Keratinocyte (primary cell): ENCODE data around the gene SCD5. TPM values are rescaled to one million over a fixed set of nuclear protein-coding genes. Genes with fewer than 3 reads are reported as not detected.

ENCODE experiments used
- DNase-seq: peaks from one replicate; pipeline ENCODE4 v3.0.0-alpha.2; 2011; ENCODE audit warnings: low read depth, missing footprints, low spot score
- FAIRE-seq: peaks from 2 replicates; lab custom pipeline; 2011; peaks lifted over from hg19 to GRCh38; lab: Jason Lieb, UNC
- H2AFZ ChIP-seq: 2 replicates; pipeline ENCODE4 v1.6.0; 2012; ENCODE audit warnings: low read length, control low read depth, inconsistent platforms; ENCODE audit not compliant: control insufficient read depth
- H3K27ac ChIP-seq: 2 replicates; pipeline ENCODE4 v1.5.1; 2011; ENCODE audit warnings: low read length; ENCODE audit not compliant: control insufficient read depth, insufficient read depth
- H3K27me3 ChIP-seq: 3 replicates; pipeline ENCODE4 v1.6.0; 2011; ENCODE audit warnings: low read length; ENCODE audit not compliant: control insufficient read depth, insufficient read depth; ENCODE audit errors: extremely low read depth
- H3K36me3 ChIP-seq, 2 experiments: 2 replicates in 1 of 2; 3 replicates in 1 of 2; pipeline ENCODE4 v1.5.1; 2011; ENCODE audit warnings: low read length in 2 of 2, mild to moderate bottlenecking in 1 of 2; ENCODE audit not compliant: control insufficient read depth in 2 of 2, insufficient read depth in 2 of 2; ENCODE audit errors: extremely low read depth in 1 of 2
- H3K4me1 ChIP-seq: 3 replicates; pipeline ENCODE4 v1.5.1; 2011; ENCODE audit warnings: low read length; ENCODE audit not compliant: control insufficient read depth, insufficient read depth; ENCODE audit errors: extremely low read depth
- H3K4me2 ChIP-seq: 3 replicates; pipeline ENCODE4 v1.6.0; 2011; ENCODE audit warnings: low read depth, low read length; ENCODE audit not compliant: control insufficient read depth, insufficient read depth; ENCODE audit errors: extremely low read depth
- H3K4me3 ChIP-seq, 3 experiments: fragments of 200-600 bp in 1 of 3; sonication (generic) in 1 of 3; 2 replicates in 2 of 3; 3 replicates in 1 of 3; pipeline ENCODE4 v1.5.1; 2011 to 2016; ENCODE audit warnings: low read length in 3 of 3, mild to moderate bottlenecking in 3 of 3, control low read depth in 2 of 3, inconsistent platforms in 1 of 3, low read depth in 1 of 3, mixed read lengths in 1 of 3, mixed run types in 1 of 3, moderate library complexity in 1 of 3; ENCODE audit not compliant: control insufficient read depth in 2 of 3, insufficient read depth in 2 of 3; ENCODE audit errors: extremely low read depth in 1 of 3
- H3K79me2 ChIP-seq: 2 replicates; pipeline ENCODE4 v1.6.0; 2012; ENCODE audit warnings: low read length; ENCODE audit not compliant: control insufficient read depth, insufficient read depth
- H3K9ac ChIP-seq: 3 replicates; pipeline ENCODE4 v1.6.0; 2011; ENCODE audit warnings: low read length; ENCODE audit not compliant: control insufficient read depth, insufficient read depth; ENCODE audit errors: extremely low read depth
- H3K9me1 ChIP-seq: 3 replicates; pipeline ENCODE4 v1.6.0; 2011; ENCODE audit warnings: low read length; ENCODE audit not compliant: control insufficient read depth, insufficient read depth; ENCODE audit errors: extremely low read depth
- H3K9me3 ChIP-seq: 2 replicates; pipeline ENCODE4 v1.5.1; 2012; ENCODE audit warnings: low read depth, low read length; ENCODE audit not compliant: control insufficient read depth
- H4K20me1 ChIP-seq: 3 replicates; pipeline ENCODE4 v1.6.0; 2011; ENCODE audit warnings: low read length; ENCODE audit not compliant: control insufficient read depth, insufficient read depth; ENCODE audit errors: extremely low read depth
- EZH2 ChIP-seq: IDR thresholded peaks from one replicate; pipeline ENCODE4 v1.6.1; 2012; ENCODE audit warnings: inconsistent platforms, mild to moderate bottlenecking, low read length, moderate library complexity
- dilution Hi-C: fragments of 300-500 bp; cut with MboI; formaldehyde crosslinking; loops from one replicate; pipeline ENCODE4 v1.7.0; 2020; ENCODE audit warnings: low sequenced_read_pairs; ENCODE audit not compliant: extremely low pct_ligation_motif_present
- polyA plus RNA-seq, 5 experiments: library from polyadenylated mRNA; depleted of rRNA in 3 of 5; stranded (reverse) in 3 of 5; stranded (forward) in 1 of 5; unstranded in 1 of 5; fragments of >200 nt; gene quantifications; 1 replicate in 1 of 5; 2 replicates in 3 of 5; 3 replicates in 1 of 5; pipeline versions ENCODE4 v1.2.1 to v1.2.3, GENCODE V29; 2011 to 2012; ENCODE audit warnings: missing spikeins in 2 of 5, low read depth in 1 of 5, low replicate concordance in 1 of 5
- TF ChIP-seq, protein P1 (sequence below), 3 experiments: IDR thresholded peaks in 1 of 3; conservative IDR thresholded peaks in 1 of 3; optimal IDR thresholded peaks in 1 of 3; 2 replicates in 2 of 3; 3 replicates in 1 of 3; pipeline versions ENCODE3 to v1.5.1; 2011; ENCODE audit warnings: low read length in 3 of 3, mild to moderate bottlenecking in 3 of 3, moderate library complexity in 2 of 3, control low read depth in 1 of 3, inconsistent platforms in 1 of 3; ENCODE audit not compliant: insufficient read depth in 2 of 3; ENCODE audit errors: extremely low read depth in 1 of 3

The SCD5 gene
- polyA plus RNA-seq, 1 donor (not counting 4 experiments of a cell fraction or from before 2014, with no cell fraction given), result 39.4 TPM

DNA sequence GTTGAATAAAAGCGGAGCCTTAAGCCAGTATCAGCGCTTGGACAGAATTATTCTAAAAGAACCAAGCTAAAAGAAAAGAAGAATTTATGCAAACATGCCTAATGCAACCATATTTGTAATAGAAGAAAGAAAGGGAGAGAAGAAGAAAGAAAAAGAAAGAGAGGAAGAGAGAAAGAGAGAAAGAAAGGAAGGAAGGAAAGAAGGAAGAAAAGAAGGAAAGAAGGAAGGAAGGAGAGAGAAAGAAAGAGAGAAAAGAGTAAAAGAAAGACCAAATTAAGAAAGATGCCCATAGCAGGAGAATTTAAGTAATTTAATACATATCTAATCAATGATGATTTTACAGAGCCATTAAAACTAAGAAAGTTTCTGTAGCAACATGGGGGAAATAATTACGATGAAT lies 206.0 kb downstream of the SCD5 start:
- no peak for DNase-seq
- dilution Hi-C loops, result no loop called here
- H3K27ac ChIP-seq, result no peak overlapping the region
- no peak overlapping the region for H3K9ac ChIP-seq
- H3K4me3 ChIP-seq, result no peak overlapping the region
- no peak for TF ChIP-seq EZH2
- TF ChIP-seq, protein P1, sequence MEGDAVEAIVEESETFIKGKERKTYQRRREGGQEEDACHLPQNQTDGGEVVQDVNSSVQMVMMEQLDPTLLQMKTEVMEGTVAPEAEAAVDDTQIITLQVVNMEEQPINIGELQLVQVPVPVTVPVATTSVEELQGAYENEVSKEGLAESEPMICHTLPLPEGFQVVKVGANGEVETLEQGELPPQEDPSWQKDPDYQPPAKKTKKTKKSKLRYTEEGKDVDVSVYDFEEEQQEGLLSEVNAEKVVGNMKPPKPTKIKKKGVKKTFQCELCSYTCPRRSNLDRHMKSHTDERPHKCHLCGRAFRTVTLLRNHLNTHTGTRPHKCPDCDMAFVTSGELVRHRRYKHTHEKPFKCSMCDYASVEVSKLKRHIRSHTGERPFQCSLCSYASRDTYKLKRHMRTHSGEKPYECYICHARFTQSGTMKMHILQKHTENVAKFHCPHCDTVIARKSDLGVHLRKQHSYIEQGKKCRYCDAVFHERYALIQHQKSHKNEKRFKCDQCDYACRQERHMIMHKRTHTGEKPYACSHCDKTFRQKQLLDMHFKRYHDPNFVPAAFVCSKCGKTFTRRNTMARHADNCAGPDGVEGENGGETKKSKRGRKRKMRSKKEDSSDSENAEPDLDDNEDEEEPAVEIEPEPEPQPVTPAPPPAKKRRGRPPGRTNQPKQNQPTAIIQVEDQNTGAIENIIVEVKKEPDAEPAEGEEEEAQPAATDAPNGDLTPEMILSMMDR (optimal IDR thresholded peaks at IDR 0.05 in 1 of 3, IDR thresholded peaks at IDR 0.05 in 1 of 3, conservative IDR thresholded peaks at IDR 0.05 in 1 of 3; ENCODE audit: extremely low read depth in 1 of 3, insufficient read depth in 2 of 3, low read length in 3 of 3), result no peak
- H3K4me2 ChIP-seq, result no peak overlapping the region
- no peaks in the 10 kb centered on the region for H3K9me3 ChIP-seq
- H3K36me3 ChIP-seq, result no peaks in the 10 kb centered on the region
- H3K27me3 ChIP-seq, result no peaks in the 10 kb centered on the region
- no peaks in the 10 kb centered on the region for H3K79me2 ChIP-seq
- H4K20me1 ChIP-seq, result no peaks in the 10 kb centered on the region
- H2AFZ ChIP-seq, result no peak overlapping the region
- no peaks in the 10 kb centered on the region for H3K4me1 ChIP-seq
- FAIRE-seq, result no peak
- no peaks in the 10 kb centered on the region for H3K9me1 ChIP-seq

DNA sequence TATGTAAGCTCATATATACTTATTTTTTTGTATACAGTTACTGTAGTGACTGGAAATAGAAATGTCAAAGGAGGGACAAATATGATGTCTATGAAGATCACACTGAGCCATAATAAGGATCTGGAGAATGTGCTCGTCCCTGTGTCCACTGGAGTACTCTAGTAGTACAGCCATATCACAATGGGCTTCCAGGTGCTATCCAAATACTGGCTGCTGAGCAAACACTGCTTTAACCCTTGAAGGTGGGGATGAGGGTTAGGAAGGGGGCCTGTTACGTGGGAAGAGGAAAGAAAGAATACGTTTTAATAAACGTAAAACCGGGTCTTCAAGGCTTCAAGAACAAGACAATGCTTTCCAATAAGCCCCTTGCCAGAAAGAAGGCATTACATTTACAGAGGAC lies 207.0 kb downstream of the SCD5 start:
- H3K27ac ChIP-seq, result no peak overlapping the region
- H3K4me2 ChIP-seq, result no peak overlapping the region
- DNase-seq, result no peak
- no peaks in the 10 kb centered on the region for H3K36me3 ChIP-seq
- no peak overlapping the region for H3K9ac ChIP-seq
- TF ChIP-seq, protein P1 (optimal IDR thresholded peaks at IDR 0.05 in 1 of 3, IDR thresholded peaks at IDR 0.05 in 1 of 3, conservative IDR thresholded peaks at IDR 0.05 in 1 of 3; ENCODE audit: extremely low read depth in 1 of 3, insufficient read depth in 2 of 3, low read length in 3 of 3), result no peak
- TF ChIP-seq EZH2, result no peak
- dilution Hi-C loops, result no loop called here
- no peaks in the 10 kb centered on the region for H3K4me1 ChIP-seq
- H4K20me1 ChIP-seq, result no peaks in the 10 kb centered on the region
- H3K9me3 ChIP-seq, result no peaks in the 10 kb centered on the region
- H3K79me2 ChIP-seq, result no peaks in the 10 kb centered on the region
- H3K4me3 ChIP-seq, result no peak overlapping the region
- no peak overlapping the region for H2AFZ ChIP-seq
- FAIRE-seq, result no peak
- no peaks in the 10 kb centered on the region for H3K9me1 ChIP-seq
- no peaks in the 10 kb centered on the region for H3K27me3 ChIP-seq
